Measurements from ENCODE around the gene CACTIN.
"Not testable (repeated sequence)": the region's sequence is repeated elsewhere in the genome, so short reads cannot be mapped to it uniquely, and the experiment has no call there.

The CACTIN gene

DNA sequence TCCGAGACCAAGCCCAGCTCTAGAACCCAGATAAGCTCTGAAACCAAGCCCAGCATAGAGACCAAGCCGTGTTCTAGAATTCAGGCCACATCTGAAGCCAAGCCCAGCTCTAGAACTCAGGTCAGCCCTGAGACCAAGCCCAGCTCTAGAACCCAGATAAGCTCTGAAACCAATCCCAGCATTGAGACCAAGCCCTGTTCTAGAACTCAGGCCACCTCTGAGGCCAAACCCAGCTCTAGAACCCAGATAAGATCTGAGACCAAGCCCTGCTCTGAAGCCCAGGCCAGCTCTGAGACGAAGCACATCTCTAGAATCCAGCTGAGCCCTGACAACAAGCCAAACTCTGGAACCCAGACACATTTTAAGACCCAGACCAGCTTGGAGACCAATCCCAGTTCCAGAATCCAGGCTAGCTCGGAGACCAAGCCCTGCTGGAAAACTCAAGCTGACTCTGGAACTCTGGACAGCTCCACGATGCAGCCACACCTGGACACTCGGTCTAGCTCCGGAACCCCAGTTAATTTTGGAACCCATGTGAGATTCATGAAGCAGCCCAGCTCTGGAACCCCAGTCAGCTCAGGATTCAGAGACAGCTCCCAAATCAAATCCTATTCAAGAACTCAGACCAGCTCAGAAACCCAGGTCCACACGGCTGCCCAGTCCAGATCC is 35.5 kb downstream of the CACTIN start:
- DNase-seq (ENCODE audit: low read depth, low spot score): no peak

DNA sequence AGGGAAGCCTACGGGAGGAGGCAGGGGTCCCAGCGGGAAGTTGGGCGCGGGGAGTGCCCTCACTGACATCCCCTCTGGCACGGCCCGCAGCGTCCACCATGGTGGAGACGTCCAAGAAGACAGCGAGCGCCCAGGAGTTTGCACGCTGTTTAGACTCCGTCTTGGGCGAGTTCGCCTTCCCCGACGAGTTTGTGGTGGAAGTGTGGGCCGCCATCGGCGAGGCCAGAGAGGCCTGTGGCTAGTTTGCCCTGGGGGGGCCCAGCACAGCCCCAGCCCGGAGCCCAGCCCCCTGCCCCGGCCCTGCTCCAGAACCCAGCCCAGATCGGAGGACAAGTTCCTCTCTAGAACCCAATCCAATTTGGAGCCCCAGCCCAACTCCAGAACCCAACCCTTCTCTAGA is 36.6 kb downstream of the CACTIN start:
- no peak for DNase-seq (ENCODE audit: low read depth, low spot score)

DNA sequence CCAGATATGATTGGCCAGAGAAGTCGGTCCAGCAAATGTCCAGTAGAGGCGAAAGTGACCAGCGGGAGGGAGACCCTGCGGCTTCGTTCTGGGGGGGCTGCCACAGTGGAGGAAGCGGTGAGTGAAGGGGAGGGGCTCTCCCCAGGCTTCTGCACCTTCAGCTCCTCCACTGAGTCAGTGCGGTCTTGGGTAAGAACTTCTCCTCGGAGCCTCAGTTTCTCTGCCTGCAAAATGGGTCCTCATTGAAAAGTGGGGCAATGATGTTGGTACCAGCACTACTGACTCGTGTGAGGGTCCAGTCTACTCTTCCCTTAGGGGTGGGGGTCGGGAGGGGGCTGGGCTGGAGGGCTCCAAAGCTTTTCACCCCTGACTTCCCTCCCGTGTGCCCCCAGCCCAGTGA is 37.2 kb downstream of the CACTIN start:
- no peak for DNase-seq (ENCODE audit: low read depth, low spot score)

DNA sequence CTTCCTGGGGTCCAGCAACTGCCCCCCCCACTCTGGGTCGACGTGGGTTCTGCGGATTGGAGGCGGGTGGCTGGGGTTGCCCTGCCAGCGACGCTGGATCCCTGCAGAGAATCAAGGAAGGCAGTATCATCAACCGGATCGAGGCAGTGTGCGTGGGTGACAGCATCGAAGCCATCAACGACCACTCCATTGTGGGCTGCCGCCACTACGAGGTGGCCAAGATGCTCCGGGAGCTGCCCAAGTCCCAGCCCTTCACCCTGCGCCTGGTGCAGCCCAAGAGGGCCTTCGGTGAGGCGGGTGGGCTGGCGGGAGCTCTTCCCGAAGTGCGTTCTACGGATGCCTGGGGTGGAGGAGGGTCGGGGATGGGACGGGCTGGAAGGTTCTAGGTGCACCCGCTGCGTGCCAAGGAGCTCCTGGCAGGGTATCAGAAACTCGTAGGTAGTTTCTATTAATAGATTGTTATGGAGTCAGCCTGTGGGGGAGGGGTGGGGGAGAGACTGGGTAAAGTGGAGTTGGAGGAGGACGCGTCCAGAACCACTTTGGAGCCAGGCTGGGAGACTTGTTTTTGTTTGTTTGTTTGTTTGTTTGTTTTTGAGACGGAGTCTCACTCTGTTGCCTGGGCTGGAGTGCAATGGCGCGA is 39.8 kb downstream of the CACTIN start:
- DNase-seq (ENCODE audit: low read depth, low spot score): no peak

DNA sequence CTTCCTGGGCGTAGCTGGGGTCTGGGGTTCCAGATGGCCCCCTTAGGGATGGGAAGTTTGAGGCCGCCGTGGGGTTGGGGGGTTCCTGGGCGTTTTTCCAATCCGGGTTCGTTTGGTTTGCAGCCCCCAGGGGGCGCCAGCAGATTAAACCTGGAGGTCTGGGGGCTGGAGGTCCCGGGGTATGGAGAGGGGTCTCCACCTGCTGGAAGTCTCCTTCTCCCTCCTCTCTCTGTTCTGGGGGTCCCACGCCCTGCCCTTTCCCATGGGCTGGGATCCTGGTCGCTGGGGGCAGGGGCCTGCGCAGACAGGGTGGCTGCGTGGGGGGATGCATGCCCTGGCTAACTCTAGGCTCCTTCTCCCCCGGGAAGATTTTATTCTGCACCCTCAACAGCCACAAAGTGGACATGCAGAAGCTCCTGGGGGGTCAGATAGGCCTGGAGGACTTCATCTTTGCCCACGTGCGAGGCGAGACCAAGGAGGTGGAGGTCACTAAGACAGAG is 40.4 kb downstream of the CACTIN start:
- DNase-seq (ENCODE audit: low read depth, low spot score): no peak

DNA sequence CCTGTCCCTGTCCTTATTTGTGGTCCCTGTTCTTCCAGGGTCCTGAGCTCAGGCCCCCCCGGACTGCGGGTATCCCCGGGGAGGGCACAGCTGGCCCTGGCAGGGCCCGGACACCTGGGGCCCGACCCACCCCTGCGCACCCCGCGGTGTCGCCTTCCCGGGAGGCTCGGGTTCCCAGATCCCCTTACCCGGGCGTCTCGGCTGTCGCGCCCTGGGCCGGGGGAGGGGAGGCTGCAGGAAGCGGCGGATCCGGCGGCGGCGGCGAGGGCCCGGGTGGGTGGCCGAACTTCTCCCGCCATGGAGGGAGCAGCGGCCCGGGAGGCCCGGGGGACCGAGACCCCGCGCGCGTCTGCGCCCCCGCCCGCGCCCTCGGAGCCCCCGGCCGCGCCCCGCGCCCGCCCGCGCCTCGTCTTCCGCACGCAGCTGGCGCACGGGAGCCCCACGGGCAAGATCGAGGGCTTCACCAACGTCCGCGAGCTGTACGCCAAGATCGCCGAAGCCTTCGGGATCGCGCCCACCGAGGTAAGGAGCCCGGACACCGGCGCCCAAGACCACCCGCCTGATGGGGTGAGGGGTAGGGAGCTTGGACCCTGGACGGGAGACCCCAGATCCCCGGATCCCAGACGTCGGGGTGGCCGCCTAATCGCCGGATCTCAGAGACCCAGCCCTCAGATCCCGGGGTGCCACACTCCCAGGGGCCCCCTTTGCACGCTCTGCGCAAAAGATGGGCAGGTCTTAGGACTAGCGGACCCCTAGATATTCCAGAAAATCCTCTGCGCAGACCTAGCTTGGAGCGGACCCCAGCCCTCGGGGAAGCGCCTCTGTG is 41.1 kb downstream of the CACTIN start, which contains the start of gene GIPC3:
GIPC3 (plus strand) TSS at position 178 of the 826 bp plus-strand sequence; CDS start at position 298, 120 bp downstream.
- DNase-seq (ENCODE audit: low read depth, low spot score): no peak

DNA sequence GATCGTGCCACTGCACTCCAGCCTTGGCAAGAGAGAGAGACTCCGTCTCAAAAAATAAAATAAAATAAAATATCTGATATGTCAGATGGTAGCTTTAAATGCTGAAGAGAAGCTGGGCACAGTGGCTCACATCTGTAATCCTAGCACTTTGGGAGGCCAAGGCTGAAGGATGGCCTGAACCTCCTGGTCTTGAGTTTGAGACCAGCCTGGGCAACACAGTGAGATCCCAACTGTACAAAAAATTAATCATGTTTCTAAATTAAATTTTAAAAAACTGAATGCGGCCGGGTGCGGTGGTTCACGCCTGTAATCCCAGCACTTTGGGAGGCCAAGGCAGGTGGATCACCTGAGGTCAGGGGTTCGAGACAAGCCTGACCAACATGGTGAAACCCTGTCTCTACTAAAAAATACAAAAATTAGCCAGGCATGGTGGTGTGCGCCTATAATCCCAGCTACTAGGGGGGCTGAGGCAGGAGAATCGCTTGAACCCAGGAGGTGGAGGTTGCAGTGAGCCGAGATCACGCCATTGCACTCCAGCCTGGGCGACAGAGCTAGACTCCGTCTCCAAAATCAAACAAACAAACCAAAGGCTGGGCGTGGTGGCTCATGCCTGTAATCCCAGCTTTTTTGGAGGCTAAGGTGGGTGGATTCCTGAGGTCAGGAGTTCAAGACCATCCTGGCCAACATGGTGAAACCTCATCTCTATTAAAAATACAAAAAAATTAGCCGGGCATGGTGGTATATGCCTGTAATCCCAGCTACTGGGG is 42.4 kb downstream of the CACTIN start:
- DNase-seq (ENCODE audit: low read depth, low spot score): not testable (repeated sequence)

DNA sequence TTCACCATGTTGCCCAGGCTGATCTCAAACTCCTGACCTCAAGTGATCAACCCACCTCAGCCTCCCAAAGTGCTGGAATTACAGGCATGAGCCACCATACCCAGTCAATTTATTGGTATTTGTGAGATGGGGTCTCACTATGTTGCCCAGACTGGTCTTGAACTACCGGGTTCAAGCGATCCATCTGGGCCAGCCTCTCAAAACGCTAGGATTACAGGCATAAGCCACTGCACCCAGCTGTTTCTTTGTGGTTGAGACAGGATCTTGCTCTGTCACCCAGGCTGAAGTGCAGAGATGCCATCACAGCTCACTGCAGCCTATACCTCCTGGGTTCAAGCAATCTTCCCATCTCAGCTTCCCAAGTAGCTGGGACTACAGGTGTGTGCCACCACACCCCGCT is 44.8 kb downstream of the CACTIN start:
- not testable (repeated sequence) for DNase-seq (ENCODE audit: low read depth, low spot score)

DNA sequence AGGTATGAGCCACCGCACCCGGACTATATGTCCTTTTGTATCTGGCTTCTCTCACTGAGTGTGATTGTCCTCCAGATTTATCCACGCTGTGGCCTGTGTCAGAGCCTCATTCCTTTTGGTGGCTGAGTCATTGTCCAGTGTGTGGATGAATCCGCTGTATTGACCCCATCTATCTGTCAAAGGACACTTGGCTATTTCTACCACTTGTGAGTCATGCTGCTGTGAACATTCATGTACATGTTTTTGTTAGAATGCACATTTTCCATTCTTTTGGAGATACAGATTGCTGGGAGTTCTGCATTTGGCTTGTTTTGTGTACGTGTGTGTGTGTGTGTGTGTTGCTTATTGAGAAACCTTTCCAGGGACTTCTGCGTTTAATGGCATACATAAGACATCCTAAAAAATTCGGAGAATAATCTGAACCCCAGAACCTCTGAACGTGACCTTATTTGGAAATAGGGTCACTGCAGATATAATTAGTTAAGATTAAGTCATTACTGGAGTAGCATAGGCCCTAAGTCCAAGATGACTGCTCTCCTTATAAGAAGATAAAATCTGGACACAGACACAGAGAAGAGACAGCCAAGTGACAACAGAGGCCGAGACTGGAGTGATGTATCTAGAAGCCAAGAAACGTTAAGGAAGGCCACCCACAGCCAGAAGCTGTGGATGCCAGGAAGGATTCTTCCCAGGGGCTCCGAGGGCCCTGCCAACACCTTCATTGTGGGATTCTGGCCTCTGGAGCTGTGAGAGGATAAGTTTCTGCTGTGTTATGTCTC is 46.2 kb downstream of the CACTIN start:
- DNase-seq (ENCODE audit: low read depth, low spot score): no peak

DNA sequence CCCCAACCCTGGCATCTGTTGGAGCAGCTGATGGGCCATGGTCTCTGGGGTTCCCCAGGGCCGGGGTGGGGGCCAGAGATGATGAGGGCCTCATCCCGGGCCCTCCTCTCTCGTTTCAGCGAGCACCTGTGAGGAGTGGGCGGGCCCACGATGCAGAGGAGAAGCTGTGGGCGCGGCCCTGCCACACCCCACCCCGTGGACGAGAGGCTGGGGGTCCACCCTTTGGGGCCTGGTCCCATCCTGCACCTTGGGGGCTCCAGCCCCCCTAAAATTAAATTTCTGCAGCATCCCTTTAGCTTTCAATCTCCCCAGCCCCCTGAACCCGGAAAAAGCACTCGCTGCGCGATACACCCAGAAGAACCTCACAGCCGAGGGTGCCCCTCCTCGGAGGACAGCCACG is 48.2 kb downstream of the CACTIN start:
- no peak for DNase-seq (ENCODE audit: low read depth, low spot score)

DNA sequence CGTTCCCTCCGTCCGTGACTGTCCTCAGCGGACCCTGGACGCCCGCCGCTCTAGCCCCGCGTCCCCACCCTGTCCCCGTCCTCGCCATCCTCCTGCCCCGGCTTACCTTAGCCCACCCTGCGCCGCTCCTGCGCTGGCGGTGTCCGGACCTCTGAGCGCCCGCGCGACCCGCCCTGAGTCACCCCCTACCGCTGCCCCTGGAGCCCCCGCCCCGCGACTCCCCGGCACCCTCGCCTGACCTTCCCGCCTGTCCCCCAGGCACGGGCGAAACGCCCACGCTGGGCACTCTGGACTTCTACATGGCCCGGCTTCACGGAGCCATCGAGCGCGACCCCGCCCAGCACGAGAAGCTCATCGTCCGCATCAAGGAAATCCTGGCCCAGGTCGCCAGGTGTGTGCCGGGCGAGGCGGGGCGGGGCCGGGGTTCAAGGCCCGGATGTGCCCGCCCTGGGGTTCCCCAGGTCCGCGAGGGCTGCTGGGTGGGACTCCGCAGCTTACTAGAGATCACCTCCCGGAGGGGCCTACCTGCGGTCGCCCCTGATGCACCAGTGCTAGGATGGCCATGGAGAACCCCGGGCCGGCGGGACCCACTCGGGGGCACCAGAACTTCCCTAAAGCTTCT is 48.8 kb downstream of the CACTIN start:
- DNase-seq (ENCODE audit: low read depth, low spot score): no peak

DNA sequence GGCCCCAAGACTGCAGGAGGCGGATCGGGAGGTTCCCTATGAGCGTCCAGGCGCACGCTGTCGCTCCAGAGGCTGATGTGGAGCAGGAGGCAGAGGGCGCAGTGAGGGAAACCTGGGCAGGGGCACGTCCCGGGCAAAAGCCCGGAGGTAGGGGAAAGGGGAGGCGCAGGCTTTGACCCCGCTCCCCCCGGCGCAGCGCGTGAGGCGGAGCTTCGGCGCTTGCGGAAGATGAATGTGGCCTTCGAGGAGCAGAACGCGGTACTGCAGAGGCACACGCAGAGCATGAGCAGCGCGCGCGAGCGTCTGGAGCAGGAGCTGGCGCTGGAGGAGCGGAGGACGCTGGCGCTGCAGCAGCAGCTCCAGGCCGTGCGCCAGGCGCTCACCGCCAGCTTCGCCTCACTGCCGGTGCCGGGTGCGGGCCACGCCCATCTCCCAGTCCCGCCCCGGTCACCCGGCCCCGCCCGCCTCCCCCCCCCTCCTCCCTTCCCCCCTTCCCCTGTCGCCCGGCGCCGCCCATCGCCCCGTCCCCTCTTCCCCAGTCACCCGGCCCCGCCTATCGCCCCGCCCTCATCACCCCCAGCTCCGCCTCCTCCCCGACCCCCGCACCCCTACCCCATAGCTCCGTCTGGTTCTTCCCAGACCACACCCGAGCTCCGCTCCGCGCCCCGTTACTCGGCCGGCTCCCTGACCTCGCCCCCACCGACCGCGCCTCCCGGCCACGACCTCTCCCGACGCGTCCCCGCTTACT is 49.7 kb downstream of the CACTIN start:
- no peak for DNase-seq (ENCODE audit: low read depth, low spot score)

DNA sequence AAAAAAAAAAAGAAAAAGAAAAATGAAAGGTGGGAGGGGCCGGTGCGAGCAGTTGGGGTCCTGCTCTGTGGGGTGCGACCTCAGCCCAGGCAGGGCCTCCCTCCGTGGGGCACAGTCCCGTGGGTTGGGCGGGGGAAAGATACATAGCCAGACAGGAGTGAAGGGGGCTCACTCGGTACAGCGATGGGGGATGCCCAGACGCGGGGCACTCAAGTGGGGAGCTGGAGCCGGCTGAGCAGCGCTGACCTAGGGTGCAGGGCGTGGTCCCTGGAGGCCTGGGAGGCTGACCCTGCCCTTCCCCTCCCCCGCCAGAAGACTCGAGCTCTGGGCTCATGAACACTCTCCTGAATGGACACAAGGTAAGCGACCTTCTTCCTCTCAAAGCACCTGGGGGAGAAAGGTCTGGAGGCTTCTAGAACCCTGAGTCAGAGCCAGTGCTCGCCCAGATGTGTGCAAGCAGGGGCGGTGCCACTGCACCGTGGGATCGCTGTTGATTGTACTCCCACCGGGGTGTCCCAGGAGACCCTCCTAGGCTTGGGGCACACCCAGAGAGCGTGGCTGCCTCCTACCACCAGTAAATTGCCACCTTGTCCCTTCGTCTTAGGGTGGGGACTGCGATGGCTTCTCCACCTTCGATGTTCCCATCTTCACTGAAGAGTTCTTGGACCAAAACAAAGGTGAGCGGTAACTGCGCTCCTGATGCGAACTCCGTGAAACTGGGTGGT is 50.5 kb downstream of the CACTIN start:
- DNase-seq (ENCODE audit: low read depth, low spot score): no peak

DNA sequence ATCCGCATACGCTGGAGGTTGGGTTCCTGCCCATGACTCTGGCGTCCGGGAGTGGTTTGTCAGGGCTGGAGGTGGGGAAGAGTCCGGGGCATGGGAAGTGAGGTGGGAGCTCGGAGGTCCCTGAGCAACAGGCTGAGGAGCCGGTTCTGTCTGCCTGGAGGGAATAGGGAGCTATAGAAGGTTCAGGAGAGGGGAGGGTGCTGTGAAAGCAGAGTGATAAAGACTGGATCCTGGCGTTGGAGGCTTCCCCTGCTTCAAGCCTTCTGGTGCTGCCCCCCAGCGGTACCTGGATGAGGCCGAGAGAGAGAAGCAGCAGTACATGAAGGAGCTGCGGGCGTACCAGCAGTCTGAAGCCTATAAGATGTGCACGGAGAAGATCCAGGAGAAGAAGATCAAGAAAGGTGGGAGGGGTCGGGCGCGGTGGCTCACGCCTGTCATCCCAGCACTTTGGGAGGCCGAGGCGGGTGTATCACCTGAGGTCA is 51.3 kb downstream of the CACTIN start:
- no peak for DNase-seq (ENCODE audit: low read depth, low spot score)

DNA sequence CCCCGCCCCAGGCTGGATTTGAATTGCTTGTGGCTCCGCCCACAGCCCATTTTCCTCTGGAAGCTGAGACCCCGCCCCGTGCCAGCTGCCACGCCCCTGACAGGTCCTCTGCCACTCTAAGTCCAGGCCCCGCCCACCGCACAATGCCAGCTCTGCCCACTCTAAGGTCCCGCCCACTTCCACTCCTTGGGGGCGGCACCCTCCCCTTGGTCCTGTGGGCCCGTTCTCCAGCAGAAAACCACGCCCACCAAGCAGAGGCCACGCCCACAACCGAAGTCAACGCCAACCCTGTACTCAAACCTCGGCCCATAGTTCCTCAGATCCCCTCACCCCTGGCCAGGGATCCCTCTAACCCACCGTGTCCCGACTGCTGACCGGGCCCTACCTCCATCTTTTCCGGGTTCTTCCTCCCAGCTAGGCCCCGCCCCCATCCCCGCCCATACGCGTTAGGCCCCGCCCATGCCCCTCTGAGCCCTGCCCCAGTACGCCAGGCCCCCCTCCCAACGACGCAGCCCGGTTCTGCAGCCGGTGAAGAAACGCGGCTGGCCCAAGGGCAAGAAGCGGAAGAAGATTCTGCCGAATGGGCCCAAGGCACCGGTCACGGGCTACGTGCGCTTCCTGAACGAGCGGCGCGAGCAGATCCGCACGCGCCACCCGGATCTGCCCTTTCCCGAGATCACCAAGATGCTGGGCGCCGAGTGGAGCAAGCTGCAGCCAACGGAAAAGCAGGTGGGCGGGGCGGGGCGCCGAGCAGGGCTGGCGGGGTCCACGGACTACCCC is 52.5 kb downstream of the CACTIN start:
- peak; percentile 59 for DNase-seq (ENCODE audit: low read depth, low spot score)

DNA sequence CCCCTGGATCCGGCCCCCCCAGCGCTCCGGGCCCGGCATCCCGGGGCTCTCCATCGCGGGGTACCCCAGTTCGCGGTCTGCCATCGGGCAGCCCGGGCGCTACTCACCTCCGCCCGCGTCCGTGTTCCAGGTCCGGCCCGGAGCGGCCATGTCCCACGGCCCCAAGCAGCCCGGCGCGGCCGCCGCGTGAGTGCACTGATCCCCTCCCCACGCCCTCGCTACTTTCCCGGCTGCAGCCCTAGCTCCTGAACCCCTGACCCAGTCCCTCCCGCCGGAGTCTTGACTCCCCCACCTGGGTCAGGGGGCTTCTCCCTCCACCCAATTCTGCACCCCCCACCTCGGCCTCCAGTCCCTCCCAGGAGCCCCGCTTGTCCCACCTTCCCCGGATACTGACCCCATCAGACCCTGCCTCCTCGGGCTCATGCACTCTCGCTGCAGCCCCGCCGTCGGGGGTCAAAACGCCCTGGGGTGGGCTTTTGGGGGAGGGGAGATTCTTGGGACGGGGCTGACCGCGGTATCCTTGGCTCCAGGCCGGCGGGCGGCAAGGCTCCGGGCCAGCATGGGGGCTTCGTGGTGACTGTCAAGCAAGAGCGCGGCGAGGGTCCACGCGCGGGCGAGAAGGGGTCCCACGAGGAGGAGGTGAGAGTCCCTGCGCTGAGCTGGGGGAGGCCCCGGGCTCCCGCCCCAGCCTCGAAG is 53.3 kb downstream of the CACTIN start:
- DNase-seq (ENCODE audit: low read depth, low spot score): no peak

DNA sequence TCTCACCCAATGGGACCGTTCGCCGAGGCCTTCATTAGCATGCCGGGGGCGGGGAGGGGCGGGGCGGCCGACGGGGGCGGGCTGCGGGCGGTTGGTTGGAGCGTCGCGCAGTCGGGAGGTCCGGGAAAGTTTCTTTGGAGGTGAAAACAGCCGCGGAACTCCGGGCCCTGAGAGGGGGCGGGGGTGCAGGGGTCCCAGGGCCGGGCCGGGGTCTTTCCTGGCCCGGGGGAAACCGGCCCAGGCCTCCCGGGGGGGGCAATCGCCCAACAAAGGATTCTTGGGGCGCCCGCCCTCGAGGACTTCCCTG is 53.8 kb downstream of the CACTIN start, which contains the start of gene HMG20B:
HMG20B (plus strand) TSS at position 90 of the 307 bp plus-strand sequence. CDS start 366 bp downstream, outside the sequence.
- DNase-seq (ENCODE audit: low read depth, low spot score): no peak
